ENCODE results near the gene CTNNBIP1. TPM values are rescaled to one million over a fixed set of nuclear protein-coding genes. Genes with fewer than 3 reads are reported as not detected.

CTNNBIP1 gene
- total and polyA plus RNA-seq, 9 of the 15 experiments (the other 6 are each of a cell fraction or from before 2014, with no cell fraction given), result 0.65 to 29.2 (median 14.7) TPM

DNA sequence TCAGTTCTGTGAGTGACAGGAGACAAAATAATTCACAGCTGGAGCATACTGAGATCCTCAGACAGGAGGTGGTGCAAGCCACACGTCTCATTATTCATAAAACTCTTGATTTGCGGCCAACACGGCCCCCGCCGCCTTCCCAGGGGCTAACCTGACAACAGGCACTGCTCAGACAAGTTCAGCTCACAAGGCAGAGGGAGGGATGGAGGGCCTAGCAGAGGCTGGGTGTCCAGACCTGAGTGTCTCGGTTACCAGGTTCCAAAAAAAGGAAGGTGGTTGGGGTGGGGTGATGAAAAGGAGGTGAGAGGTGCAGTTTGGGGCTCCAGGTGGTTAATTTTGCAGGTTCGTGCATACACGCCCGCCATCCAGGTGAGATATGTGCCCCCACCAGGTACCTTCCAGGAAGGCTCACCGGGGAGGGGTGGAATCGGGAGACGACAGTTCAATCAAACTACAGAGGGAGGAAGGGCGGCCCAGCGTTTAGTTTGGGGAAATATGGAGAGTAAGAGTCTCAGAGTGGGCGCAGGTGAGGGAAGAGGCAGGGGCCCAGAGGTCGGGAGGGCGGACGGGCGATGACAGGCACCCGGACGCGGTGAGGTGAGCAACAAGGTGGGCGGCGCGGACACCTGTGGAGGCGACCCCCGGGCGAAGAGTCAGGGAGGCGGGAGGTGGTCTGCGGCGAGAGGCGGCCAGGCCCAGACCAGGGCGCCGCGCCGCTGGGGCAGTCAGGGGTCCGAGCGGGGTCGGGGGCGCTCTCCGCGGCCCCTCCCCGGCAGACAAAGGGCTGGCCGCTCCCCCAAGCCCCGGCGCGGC lies 629 bp downstream of the CTNNBIP1 start (continued):
- TF ChIP-seq, protein P1, sequence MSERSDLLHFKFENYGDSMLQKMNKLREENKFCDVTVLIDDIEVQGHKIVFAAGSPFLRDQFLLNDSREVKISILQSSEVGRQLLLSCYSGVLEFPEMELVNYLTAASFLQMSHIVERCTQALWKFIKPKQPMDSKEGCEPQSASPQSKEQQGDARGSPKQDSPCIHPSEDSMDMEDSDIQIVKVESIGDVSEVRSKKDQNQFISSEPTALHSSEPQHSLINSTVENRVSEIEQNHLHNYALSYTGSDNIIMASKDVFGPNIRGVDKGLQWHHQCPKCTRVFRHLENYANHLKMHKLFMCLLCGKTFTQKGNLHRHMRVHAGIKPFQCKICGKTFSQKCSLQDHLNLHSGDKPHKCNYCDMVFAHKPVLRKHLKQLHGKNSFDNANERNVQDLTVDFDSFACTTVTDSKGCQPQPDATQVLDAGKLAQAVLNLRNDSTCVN (CRISPR knock-in tag; IDR thresholded peaks at IDR 0.05), result 0 out of 2 replicates have a peak, but pooled peaks have one; percentile 75
- TF ChIP-seq ZBTB7A (IDR thresholded peaks at IDR 0.05; ENCODE audit: borderline replicate concordance, control insufficient read depth, low read depth, low read length), result peak; percentile 51; the same call in 1 of the 2 replicates
- TF ChIP-seq, protein P2, sequence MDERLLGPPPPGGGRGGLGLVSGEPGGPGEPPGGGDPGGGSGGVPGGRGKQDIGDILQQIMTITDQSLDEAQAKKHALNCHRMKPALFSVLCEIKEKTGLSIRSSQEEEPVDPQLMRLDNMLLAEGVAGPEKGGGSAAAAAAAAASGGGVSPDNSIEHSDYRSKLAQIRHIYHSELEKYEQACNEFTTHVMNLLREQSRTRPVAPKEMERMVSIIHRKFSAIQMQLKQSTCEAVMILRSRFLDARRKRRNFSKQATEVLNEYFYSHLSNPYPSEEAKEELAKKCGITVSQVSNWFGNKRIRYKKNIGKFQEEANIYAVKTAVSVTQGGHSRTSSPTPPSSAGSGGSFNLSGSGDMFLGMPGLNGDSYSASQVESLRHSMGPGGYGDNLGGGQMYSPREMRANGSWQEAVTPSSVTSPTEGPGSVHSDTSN (CRISPR knock-in tag; IDR thresholded peaks at IDR 0.05; ENCODE audit: low read depth), result no peak
- TF ChIP-seq, protein P2 (tag; conservative IDR thresholded peaks at IDR 0.05; ENCODE audit: low read depth), result peak; percentile 75
- TF ChIP-seq, protein P3, sequence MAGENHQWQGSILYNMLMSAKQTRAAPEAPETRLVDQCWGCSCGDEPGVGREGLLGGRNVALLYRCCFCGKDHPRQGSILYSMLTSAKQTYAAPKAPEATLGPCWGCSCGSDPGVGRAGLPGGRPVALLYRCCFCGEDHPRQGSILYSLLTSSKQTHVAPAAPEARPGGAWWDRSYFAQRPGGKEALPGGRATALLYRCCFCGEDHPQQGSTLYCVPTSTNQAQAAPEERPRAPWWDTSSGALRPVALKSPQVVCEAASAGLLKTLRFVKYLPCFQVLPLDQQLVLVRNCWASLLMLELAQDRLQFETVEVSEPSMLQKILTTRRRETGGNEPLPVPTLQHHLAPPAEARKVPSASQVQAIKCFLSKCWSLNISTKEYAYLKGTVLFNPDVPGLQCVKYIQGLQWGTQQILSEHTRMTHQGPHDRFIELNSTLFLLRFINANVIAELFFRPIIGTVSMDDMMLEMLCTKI (IDR thresholded peaks at IDR 0.05; ENCODE audit: partially characterized antibody), result no peak
- 0 out of 2 replicates have a peak, but pooled peaks have one; percentile 4 for TF ChIP-seq CXXC5 (CRISPR knock-in tag; IDR thresholded peaks at IDR 0.05)
- TF ChIP-seq HCFC1 (IDR thresholded peaks at IDR 0.05; ENCODE audit: low read depth, low read length), result peak; percentile 8; the same call in 1 of the 2 replicates
- no peak for TF ChIP-seq KLF6 (CRISPR knock-in tag; IDR thresholded peaks at IDR 0.05; ENCODE audit: borderline replicate concordance)
